ENCODE measurements around the gene PJA2. TPM values are rescaled to one million over a fixed set of nuclear protein-coding genes. Genes with fewer than 3 reads are reported as not detected.

Gene PJA2
- polyA plus RNA-seq, 3 donors, result 36.2 to 74.1 (median 49.7) TPM

DNA sequence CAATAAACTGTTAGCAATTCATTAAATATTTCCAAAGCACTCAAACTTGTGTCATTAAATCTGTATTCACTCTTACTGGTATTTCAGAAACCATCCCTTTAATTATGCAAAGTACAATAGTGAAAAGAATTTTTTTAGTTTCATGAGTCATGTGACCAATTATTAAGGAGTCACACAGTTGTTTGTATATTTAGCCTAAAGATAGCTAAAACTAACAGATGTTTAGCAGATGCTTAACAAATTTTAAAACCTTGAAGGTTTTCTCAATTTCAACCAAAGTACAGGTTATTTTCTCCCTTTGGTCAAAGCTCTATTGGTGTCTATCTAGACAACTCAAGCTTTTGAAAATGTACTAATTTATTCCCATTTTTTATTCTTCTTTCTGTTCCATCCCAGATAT is 44.1 kb downstream of the PJA2 start:
- no peak overlapping the region for H3K4me3 ChIP-seq (replicated peaks in 1 of 3; ENCODE audit: low read depth in 2 of 3, low read length in 3 of 3)
- Mint-ChIP-seq H3K4me1 (no peaks in the 10 kb centered on the region), H3K27ac (peak overlapping the region in 1 of 7 donors; percentile 68), H3K27me3 (ENCODE audit: low read depth in 3 of 3) (no peaks in the 10 kb centered on the region), H3K9me3 (peaks cover 2 to 8% (median 5%) of the 10 kb centered on the region in 7 donors), H3K4me3 (no peak overlapping the region), H3K36me3 (peaks cover 51 to 79% of the 10 kb centered on the region in 2 donors)
- H3K9ac ChIP-seq (ENCODE audit: insufficient read depth, low read length, poor library complexity, severe bottlenecking), result no peak overlapping the region
- no peak overlapping the region for H3K27ac ChIP-seq (ENCODE audit: low read depth in 1 of 2, low read length in 2 of 2)
- TF ChIP-seq, protein P1, sequence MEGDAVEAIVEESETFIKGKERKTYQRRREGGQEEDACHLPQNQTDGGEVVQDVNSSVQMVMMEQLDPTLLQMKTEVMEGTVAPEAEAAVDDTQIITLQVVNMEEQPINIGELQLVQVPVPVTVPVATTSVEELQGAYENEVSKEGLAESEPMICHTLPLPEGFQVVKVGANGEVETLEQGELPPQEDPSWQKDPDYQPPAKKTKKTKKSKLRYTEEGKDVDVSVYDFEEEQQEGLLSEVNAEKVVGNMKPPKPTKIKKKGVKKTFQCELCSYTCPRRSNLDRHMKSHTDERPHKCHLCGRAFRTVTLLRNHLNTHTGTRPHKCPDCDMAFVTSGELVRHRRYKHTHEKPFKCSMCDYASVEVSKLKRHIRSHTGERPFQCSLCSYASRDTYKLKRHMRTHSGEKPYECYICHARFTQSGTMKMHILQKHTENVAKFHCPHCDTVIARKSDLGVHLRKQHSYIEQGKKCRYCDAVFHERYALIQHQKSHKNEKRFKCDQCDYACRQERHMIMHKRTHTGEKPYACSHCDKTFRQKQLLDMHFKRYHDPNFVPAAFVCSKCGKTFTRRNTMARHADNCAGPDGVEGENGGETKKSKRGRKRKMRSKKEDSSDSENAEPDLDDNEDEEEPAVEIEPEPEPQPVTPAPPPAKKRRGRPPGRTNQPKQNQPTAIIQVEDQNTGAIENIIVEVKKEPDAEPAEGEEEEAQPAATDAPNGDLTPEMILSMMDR (IDR thresholded peaks at IDR 0.05), result no peak
- H3K27me3 ChIP-seq (ENCODE audit: control insufficient read depth in 2 of 2, insufficient read depth in 2 of 2, low read length in 2 of 2), result no peaks in the 10 kb centered on the region
- H3K4me2 ChIP-seq (replicated peaks; ENCODE audit: extremely low read depth, low read length, poor library complexity, severe bottlenecking), result no peak overlapping the region
- H3K79me2 ChIP-seq (ENCODE audit: insufficient read depth, low read length), result peaks cover 65% of the 10 kb centered on the region
- H2AFZ ChIP-seq (ENCODE audit: insufficient read depth, low read depth, low read length, poor library complexity, severe bottlenecking), result no peak overlapping the region
- DNase-seq, result no peak
- intact Hi-C loops (cut with micrococcal nuclease), result no loop called here
- H3K4me1 ChIP-seq (ENCODE audit: control insufficient read depth in 1 of 2, insufficient read depth in 2 of 2, low read length in 2 of 2), result no peaks in the 10 kb centered on the region
- H3K9me3 ChIP-seq (replicated peaks in 1 of 2; ENCODE audit: control insufficient read depth in 1 of 2, insufficient read depth in 1 of 2, low read length in 2 of 2), result peaks cover 0 to 12% of the 10 kb centered on the region in 2 donors
- H3K36me3 ChIP-seq (replicated peaks in 1 of 2; ENCODE audit: control insufficient read depth in 1 of 2, insufficient read depth in 2 of 2, low read length in 2 of 2), result peaks cover 52 to 95% of the 10 kb centered on the region in 2 donors
- peaks cover 73% of the 10 kb centered on the region for H4K20me1 ChIP-seq (ENCODE audit: insufficient read depth, low read length)

DNA sequence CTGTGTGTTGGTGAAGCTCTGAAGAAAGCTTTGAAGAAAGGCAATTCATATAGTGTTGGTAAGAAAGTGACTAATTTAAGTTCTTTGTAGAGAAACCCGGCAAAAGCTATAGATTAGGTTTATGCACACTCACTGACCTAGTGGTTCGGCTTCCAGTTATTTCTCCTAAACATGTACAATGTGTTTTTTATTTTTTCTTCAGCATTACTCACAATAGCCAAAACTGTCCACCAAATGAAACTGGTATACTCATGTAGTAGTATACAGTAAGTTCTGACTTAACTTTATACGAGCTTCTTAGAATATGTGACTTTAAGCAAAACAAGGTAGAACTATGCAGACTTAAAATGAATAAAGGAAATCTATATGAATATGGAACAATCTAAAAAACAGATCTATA is 44.8 kb downstream of the PJA2 start:
- Histone ChIP-seq H3K9me3 (replicated peaks in 1 of 2; ENCODE audit: control insufficient read depth in 1 of 2, insufficient read depth in 1 of 2, low read length in 2 of 2) (peaks cover 0 to 12% of the 10 kb centered on the region in 2 donors), H3K36me3 (replicated peaks in 1 of 2; ENCODE audit: control insufficient read depth in 1 of 2, insufficient read depth in 2 of 2, low read length in 2 of 2) (peaks cover 53 to 96% of the 10 kb centered on the region in 2 donors), H3K27ac (ENCODE audit: low read depth in 1 of 2, low read length in 2 of 2) (no peak overlapping the region), H3K4me2 (replicated peaks; ENCODE audit: extremely low read depth, low read length, poor library complexity, severe bottlenecking) (no peak overlapping the region), H3K9ac (ENCODE audit: insufficient read depth, low read length, poor library complexity, severe bottlenecking) (no peak overlapping the region), H3K27me3 (ENCODE audit: control insufficient read depth in 2 of 2, insufficient read depth in 2 of 2, low read length in 2 of 2) (no peaks in the 10 kb centered on the region), H3K4me1 (ENCODE audit: control insufficient read depth in 1 of 2, insufficient read depth in 2 of 2, low read length in 2 of 2) (no peaks in the 10 kb centered on the region), H3K79me2 (ENCODE audit: insufficient read depth, low read length) (peaks cover 58% of the 10 kb centered on the region), H2AFZ (ENCODE audit: insufficient read depth, low read depth, low read length, poor library complexity, severe bottlenecking) (no peak overlapping the region), H3K4me3 (replicated peaks in 1 of 3; ENCODE audit: low read depth in 2 of 3, low read length in 3 of 3) (no peak overlapping the region), H4K20me1 (ENCODE audit: insufficient read depth, low read length) (peaks cover 75% of the 10 kb centered on the region)
- Mint-ChIP-seq H3K27ac (no peak overlapping the region), H3K4me1 (no peaks in the 10 kb centered on the region), H3K9me3 (peaks cover 2 to 8% (median 5%) of the 10 kb centered on the region in 7 donors), H3K27me3 (ENCODE audit: low read depth in 3 of 3) (no peaks in the 10 kb centered on the region), H3K4me3 (no peak overlapping the region), H3K36me3 (peaks cover 50 to 82% of the 10 kb centered on the region in 2 donors)
- WGBS (ENCODE audit: insufficient coverage), result no CpG with 5 or more reads among the region's 3 CpGs
- intact Hi-C loops (cut with micrococcal nuclease), result no loop called here
- DNase-seq, result no peak
- TF ChIP-seq, protein P1 (IDR thresholded peaks at IDR 0.05), result no peak

Data from CD14-positive monocyte (primary cell).